CD4-positive, alpha-beta T cell treated with Interferon alpha-2 for 1 hour (primary cell): ENCODE results near the gene CHST8.
"Not testable (repeated sequence)": the region's sequence is repeated elsewhere in the genome, so short reads cannot be mapped to it uniquely, and the experiment has no call there.

Experiments used
- DNase-seq, 2 donors: peaks; one replicate each; pipeline ENCODE4 v3.0.0-alpha.2; 2020 to 2022

CHST8 gene, protein sequence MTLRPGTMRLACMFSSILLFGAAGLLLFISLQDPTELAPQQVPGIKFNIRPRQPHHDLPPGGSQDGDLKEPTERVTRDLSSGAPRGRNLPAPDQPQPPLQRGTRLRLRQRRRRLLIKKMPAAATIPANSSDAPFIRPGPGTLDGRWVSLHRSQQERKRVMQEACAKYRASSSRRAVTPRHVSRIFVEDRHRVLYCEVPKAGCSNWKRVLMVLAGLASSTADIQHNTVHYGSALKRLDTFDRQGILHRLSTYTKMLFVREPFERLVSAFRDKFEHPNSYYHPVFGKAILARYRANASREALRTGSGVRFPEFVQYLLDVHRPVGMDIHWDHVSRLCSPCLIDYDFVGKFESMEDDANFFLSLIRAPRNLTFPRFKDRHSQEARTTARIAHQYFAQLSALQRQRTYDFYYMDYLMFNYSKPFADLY

DNA sequence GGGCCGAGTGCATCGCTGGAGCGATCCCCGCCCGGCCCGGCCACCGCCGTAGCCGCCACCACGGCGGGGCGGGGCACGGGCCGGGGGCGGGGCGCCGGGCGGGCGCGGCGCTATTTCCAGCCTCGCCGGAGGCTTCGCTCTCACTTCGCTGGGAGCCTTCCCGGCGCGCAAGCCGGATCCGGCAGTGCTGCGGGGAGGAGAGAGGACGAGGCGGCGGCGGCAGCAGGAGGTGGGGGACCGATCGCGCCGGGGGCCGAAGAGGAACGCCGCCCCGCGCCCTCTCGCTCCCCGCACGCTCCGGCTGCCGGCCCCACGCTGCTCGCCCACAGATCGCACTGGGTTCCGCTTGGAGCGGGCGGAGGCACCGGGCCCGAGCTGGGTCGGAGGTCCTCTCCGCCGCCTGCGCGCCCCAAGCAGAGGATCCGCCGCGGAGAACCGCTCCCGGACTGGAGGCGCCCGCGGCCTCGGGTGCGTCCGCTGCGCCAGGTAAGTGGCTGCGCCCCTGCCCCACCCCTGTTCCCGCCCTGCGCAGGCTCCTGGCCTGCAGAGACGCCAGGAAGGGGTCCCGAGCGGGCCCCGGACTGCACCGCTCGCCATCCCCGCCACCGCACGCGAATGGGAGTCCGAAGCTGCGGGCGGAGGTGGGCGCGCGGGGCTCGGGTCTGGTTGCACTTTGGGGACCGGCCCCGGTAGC, at the start of gene CHST8:
Gene CHST8, plus strand, starts transcription at position 143 of the 694 bp plus-strand sequence. CDS start 67,309 bp downstream, outside the sequence.
- no peak for DNase-seq

- DNase-seq: no peak
Observed at GRCh38 chr19:33572929-33573328, 48.8 kb upstream of the CHST8 start.

DNA sequence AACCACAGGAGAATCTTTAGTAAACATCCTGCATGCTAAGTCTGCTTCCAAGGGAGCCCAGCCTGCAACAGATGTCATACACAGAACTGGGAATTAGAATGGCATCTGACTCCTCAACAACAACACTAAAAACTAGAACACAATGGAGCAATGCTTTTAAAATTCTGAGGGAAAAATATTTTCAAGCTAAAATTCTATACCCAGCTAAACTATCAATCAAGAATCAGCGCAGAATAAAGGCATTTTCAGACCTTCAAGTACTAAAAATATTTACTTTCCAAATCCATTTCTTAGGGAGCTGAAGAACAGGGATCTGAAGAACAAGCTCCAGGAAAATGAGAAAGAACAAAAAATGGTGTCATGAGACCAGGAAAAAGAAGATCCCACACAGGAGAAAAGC, 46.9 kb upstream of the CHST8 start:
- no peak for DNase-seq

- DNase-seq: no peak
Observed at GRCh38 chr19:33578697-33579096, 43.1 kb upstream of the CHST8 start.

DNA sequence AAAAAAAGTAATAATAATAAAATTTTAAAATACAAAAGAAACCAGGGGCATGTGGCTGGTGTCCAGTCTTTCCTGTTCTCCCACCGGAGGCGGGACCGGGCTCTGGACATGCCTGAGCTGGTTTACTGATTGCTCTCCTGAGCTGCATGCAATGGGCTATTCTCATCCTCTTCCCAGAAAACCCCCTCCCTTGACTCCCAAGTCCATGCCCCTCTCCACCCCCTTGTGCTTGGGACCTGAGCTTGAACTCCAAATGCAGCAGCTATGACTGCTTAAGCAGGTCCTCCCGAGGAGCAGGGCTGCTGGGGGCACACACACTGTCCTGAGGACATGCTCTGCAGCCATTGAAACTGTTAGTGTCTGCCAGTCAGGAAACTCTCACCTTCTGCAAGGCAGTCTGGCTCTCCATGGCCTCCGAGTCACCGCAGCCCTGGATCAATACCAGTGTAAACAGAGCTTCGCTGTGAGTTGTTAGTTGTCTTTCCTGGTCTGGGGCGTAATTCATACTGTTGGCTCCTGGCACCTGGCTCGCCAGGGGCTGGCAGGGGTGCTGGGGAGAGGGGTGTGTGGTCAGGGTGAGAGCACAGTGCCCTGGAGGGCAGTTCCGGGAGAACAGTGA, 41.6 kb upstream of the CHST8 start:
- DNase-seq: no peak

GRCh38 chr19:33580645-33581037, 41.1 kb upstream of the CHST8 start:
- no peak for DNase-seq

DNA sequence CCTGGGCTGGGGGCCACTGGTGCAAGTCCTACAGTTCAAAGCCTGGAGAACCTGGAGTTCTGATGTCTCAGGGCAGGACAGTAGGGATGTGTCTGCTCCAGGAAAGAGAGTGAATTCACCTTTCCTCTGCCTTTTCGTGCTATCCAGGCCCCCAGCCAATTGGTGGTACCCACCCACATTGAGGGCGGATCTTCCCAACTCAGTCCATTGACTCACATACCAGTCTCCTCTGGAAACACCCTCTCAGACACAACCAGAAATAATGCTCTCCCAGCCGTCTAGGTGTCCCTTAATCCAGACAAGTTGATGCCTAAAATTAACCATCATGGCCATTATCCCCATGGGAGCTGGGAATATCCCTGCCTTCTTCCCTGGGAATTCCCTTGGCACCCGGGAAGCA, 38.8 kb upstream of the CHST8 start:
- DNase-seq: no peak

GRCh38 chr19:33587150-33587549, 34.6 kb upstream of the CHST8 start:
- no peak for DNase-seq

- no peak for DNase-seq
Observed at GRCh38 chr19:33590224-33590623, 31.5 kb upstream of the CHST8 start.

GRCh38 chr19:33595783-33596182, 26.0 kb upstream of the CHST8 start:
- DNase-seq: no peak

- DNase-seq: no peak
Observed at GRCh38 chr19:33601583-33601982, 20.2 kb upstream of the CHST8 start.

- no peak for DNase-seq
Observed at GRCh38 chr19:33602576-33603204, 19.1 kb upstream of the CHST8 start.

DNA sequence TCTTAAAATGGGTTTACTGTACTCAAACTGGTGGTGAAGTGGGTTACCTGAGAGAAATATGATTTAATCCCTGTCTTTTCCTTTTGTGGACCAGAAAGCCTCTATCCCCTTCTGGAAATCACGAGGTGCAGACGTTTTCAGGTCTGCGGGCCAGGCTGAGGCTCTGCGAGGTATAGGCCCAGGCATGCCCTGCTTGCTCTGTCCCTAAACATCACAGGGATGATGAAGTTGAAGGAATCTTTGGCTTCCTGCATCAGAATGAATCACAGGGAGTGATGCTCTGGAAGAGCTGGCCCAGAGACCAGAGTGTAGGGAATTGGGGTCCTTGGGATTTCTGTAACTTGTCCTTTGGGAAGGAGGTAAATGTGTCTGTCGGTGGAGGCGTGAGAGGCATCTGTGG, 18.4 kb upstream of the CHST8 start:
- no peak for DNase-seq

DNA sequence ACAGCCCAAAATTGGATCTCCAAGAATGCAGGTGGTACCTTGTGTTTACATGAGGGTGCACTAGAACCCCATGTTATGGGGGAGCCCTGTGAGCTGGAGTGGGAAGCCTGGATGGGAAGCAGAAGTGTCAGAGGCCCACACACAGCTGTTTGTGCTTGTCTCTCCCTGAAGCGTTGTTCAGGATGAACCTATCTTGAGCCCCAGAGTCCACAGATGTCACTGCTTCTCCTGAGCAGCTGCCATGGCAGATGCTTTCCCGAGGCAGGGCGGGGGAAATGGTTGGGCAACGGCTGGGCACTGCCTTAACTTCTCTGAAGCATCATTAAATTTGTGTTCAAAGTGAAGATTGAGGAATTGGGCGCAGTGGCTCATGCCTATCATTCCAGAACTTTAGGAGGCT, 17.1 kb upstream of the CHST8 start:
- DNase-seq: no peak

DNA sequence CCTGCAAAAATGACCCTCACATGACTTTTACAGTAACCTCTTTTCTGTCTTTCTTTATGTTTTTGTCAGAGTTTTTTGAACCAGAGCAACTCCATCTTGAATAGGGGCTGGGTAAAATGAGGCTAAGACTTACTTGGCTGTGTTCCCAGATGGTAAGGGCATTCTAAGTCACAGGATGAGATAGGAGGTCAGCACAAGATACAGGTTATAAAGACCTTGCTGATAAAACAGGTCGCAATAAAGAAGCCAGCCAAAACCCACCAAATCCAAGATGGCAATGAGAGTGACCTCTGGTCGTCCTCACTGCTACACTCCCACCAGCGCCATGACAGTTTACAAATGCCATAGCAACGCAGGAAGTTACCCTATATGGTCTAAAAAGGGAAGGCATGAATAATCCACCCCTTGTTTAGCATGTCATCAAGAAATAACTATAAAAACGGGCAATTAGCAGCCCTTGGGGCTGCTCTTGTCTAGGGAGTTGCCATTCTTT, 15.9 kb upstream of the CHST8 start:
- not testable (repeated sequence) for DNase-seq

GRCh38 chr19:33606556-33606955, 15.2 kb upstream of the CHST8 start:
- DNase-seq: no peak

DNA sequence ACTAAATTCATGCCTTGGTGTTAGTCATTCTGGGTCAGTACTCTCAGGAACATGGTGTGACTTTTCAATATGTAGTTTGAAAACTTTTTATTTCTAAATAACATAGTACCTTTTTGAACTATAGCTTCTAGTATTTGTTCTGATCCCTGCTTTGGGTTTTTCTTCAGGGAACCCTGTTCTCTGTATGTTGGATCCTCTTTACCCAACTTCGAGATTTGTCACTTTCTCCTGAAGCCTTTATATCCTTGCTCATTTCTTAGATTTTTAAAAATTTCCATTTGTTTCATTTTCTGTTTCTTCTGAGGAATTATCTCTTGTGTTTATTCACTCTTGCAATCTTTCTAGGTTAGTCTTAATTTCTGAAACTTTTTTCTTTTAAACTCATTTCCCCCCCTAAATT, 12.4 kb upstream of the CHST8 start:
- no peak for DNase-seq

GRCh38 chr19:33610588-33610987, 11.2 kb upstream of the CHST8 start:
- DNase-seq: no peak

DNA sequence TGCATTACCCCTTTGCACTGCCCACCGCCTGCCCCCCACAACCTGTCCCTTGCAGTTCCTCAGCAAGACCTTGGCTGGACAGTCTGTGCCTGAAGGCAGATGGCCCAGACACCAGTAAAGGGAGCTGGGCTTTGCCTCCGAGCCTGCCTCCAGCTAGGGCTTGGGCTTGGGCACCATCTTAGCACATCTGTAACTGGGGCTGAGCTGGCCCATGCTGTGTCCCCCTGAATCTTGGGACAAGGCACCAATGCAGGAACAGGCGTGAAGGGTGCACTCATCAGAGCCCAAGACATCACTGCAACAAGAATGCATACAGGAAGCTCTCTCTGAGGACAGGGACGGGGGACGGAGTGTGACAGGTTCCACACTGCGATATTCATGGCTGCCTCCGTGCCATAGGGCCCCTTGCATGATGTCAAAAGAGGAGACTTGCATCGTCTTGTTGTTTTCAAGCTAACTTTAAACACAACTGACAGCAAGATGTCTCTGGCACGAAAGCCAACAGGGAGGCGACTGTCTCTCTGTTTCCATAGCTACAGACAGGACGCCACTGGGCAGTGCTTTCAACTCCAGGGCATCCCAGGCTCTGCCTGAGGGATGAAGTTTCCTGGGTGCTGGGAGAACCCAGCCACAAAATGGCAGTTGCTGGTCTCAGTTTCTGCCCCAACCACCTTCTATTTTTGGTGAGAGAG, 8.7 kb upstream of the CHST8 start:
- no peak for DNase-seq

GRCh38 chr19:33613620-33614000, 8.1 kb upstream of the CHST8 start:
- no peak for DNase-seq

GRCh38 chr19:33616346-33616745, 5.4 kb upstream of the CHST8 start:
- DNase-seq: no peak

DNA sequence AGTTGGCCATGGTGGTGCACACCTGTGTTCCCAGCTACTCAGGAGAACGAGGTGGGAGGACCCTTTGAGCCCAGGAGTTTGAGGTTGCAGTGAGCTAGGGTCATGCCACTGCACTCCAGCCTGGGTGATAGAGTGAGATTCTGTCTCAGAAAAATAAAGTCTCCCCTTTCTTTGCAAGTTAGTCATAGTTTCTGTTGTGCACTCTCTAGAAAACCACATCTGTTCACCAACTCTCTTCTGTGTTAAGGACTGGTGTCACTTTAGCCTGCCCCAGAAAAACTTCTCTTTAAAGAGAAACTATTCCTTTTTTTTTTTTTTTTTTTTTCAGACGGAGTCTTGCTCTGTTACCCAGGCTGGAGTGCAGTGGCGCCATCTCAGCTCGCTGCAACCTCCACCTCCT, 4.9 kb upstream of the CHST8 start:
- DNase-seq: no peak

- DNase-seq: not testable (repeated sequence)
Observed at GRCh38 chr19:33618363-33618762, 3.4 kb upstream of the CHST8 start.
